Gastrocnemius medialis (tissue), 4 donors: ENCODE results near the gene TMEM88. TPM values are rescaled to one million over a fixed set of nuclear protein-coding genes. Genes with fewer than 3 reads are reported as not detected.

Source experiments
- ATAC-seq, 2 donors: fragments of 150-250 bp; one replicate each; pipeline ENCODE4 v1.9.1; 2016
- DNase-seq, 2 donors: peaks; one replicate each; pipeline ENCODE4 v3.0.0-alpha.2; 2019
- H3K27ac ChIP-seq, 4 donors: fragments of 200-600 bp; sonication (generic); 1 replicate in 1 of 4; 2 replicates in 3 of 4; pipeline ENCODE4 v1.5.1; 2016 to 2018; ENCODE audit warnings: mild to moderate bottlenecking in 2 of 4, moderate library complexity in 1 of 4
- H3K27me3 ChIP-seq, 3 donors: fragments of 200-600 bp; sonication (generic) in 2 of 3; 1 replicate in 1 of 3; 2 replicates in 2 of 3; pipeline versions ENCODE4 v1.5.1 to v1.6.0; 2016 to 2019; ENCODE audit warnings: mild to moderate bottlenecking in 1 of 3, moderate library complexity in 1 of 3
- H3K36me3 ChIP-seq, 2 donors: fragments of 200-600 bp; sonication (generic) in 1 of 2; one replicate each; pipeline ENCODE4 v1.5.1; 2017 to 2018
- H3K4me1 ChIP-seq, 2 donors: fragments of 200-600 bp; sonication (generic) in 1 of 2; one replicate each; pipeline ENCODE4 v1.5.1; 2016 to 2017; ENCODE audit warnings: mild to moderate bottlenecking in 2 of 2
- H3K4me3 ChIP-seq, 4 donors: fragments of 200-600 bp; sonication (generic) in 3 of 4; 1 replicate in 1 of 4; 2 replicates in 3 of 4; pipeline ENCODE4 v1.5.1; 2016 to 2019; ENCODE audit warnings: mild to moderate bottlenecking in 2 of 4
- H3K9me3 ChIP-seq, 3 donors: fragments of 200-600 bp; sonication (generic) in 2 of 3; 1 replicate in 1 of 3; 2 replicates in 2 of 3; pipeline ENCODE4 v1.5.1; 2016 to 2019
- POLR2A ChIP-seq, 2 donors: fragments of 450-650 bp; IDR thresholded peaks; one replicate each; pipeline ENCODE4 v1.6.1; 2017; ENCODE audit warnings: antibody characterized with exemption in 2 of 2, mild to moderate bottlenecking in 2 of 2, moderate library complexity in 2 of 2
- in situ Hi-C, 4 donors: fragments of 200-750 bp; cut with MboI; loops; one replicate each; pipeline versions ENCODE4 v1.15.0 to v1.8.0; 2017; ENCODE audit warnings: low sequenced_read_pairs in 4 of 4
- intact Hi-C: fragments of 100-400 bp; cut with DNase I; formaldehyde crosslinking; loops from one replicate; pipeline ENCODE4 v1.15.1; 2023; ENCODE audit warnings: low total_unique reads
- total RNA-seq, 4 donors: library from RNA; depleted of rRNA; stranded (reverse); fragments of >200 nt; gene quantifications; one replicate each; pipeline versions ENCODE4 v1.1.0 to v1.2.3, GENCODE V29; 2016
- TF ChIP-seq, protein P1 (sequence below), 5 experiments: fragments of 450-650 bp in 3 of 5; fragments of 200-600 bp in 2 of 5; sonication (generic) in 2 of 5; IDR thresholded peaks in 4 of 5; conservative IDR thresholded peaks in 1 of 5; 1 replicate in 4 of 5; 2 replicates in 1 of 5; pipeline ENCODE4 v1.5.1; 2016 to 2019; ENCODE audit warnings: antibody characterized with exemption in 5 of 5, mild to moderate bottlenecking in 3 of 5, moderate library complexity in 3 of 5

The TMEM88 gene
- total RNA-seq, 4 donors from 2014 or later, result 18.8 to 56.8 (median 27.9) TPM

DNA sequence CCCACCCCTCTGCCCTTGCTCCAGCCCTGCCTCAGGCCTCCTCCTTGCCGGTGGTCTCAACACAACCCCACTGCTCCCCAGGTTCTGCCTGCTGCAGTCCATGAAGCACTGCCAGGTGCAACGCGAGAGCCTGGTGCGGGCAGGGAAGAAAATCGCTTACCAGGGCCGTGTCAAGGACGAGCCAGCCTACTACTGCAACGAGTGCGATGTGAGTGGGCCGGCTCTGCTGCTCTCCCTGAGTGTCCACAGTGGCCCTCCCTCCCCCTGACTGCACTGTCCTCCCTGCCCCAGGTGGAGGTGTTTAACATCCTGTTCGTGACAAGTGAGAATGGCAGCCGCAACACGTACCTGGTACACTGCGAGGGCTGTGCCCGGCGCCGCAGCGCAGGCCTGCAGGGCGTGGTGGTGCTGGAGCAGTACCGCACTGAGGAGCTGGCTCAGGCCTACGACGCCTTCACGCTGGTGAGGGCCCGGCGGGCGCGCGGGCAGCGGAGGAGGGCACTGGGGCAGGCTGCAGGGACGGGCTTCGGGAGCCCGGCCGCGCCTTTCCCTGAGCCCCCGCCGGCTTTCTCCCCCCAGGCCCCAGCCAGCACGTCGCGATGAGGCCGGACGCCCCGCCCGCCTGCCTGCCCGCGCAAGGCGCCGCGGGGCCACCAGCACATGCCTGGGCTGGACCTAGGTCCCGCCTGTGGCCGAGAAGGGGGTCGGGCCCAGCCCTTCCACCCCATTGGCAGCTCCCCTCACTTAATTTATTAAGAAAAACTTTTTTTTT lies 1.8 kb upstream of the TMEM88 start:
- intact Hi-C loops, result loop anchor here (10.0 kb wide), 1 partner anchor 108 kb away; no protein-coding TSS in a partner anchor
- Histone ChIP-seq H3K4me1 (peaks cover 19 to 25% of the 10 kb centered on the region in 2 donors), H3K27me3 (no peaks in the 10 kb centered on the region), H3K27ac (peak overlapping the region; percentile 91 to 99 (median 96)), H3K9me3 (no peaks in the 10 kb centered on the region), H3K4me3 (peak overlapping the region in 2 of 4 donors; percentile 9 to 86), H3K36me3 (peaks cover 0 to 43% of the 10 kb centered on the region in 2 donors)
- DNase-seq, result peak in 1 of 2 donors; percentile 13
- ATAC-seq, result no peak
- TF ChIP-seq, protein P1, sequence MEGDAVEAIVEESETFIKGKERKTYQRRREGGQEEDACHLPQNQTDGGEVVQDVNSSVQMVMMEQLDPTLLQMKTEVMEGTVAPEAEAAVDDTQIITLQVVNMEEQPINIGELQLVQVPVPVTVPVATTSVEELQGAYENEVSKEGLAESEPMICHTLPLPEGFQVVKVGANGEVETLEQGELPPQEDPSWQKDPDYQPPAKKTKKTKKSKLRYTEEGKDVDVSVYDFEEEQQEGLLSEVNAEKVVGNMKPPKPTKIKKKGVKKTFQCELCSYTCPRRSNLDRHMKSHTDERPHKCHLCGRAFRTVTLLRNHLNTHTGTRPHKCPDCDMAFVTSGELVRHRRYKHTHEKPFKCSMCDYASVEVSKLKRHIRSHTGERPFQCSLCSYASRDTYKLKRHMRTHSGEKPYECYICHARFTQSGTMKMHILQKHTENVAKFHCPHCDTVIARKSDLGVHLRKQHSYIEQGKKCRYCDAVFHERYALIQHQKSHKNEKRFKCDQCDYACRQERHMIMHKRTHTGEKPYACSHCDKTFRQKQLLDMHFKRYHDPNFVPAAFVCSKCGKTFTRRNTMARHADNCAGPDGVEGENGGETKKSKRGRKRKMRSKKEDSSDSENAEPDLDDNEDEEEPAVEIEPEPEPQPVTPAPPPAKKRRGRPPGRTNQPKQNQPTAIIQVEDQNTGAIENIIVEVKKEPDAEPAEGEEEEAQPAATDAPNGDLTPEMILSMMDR (IDR thresholded peaks at IDR 0.05 in 4 of 5, conservative IDR thresholded peaks at IDR 0.05 in 1 of 5), result no peak
- TF ChIP-seq POLR2A (IDR thresholded peaks at IDR 0.05), result no peak
- in situ Hi-C loops, result loop anchor here in 2 of 4 donors (25.0 kb wide), 1 partner anchor 134 kb away; no protein-coding TSS in a partner anchor

DNA sequence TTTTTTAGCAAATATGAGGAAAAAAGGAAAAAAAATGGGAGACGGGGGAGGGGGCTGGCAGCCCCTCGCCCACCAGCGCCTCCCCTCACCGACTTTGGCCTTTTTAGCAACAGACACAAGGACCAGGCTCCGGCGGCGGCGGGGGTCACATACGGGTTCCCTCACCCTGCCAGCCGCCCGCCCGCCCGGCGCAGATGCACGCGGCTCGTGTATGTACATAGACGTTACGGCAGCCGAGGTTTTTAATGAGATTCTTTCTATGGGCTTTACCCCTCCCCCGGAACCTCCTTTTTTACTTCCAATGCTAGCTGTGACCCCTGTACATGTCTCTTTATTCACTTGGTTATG lies 1.2 kb upstream of the TMEM88 start:
- DNase-seq (no peak), ATAC-seq (no peak)
- in situ Hi-C loops, result loop anchor here in 2 of 4 donors (25.0 kb wide), 1 partner anchor 134 kb away; no protein-coding TSS in a partner anchor
- Histone ChIP-seq H3K27me3 (no peaks in the 10 kb centered on the region), H3K4me3 (peak overlapping the region in 2 of 4 donors; percentile 9 to 86), H3K27ac (peak overlapping the region; percentile 91 to 99 (median 96)), H3K36me3 (peaks cover 0 to 37% of the 10 kb centered on the region in 2 donors), H3K9me3 (no peaks in the 10 kb centered on the region), H3K4me1 (peaks cover 24 to 30% of the 10 kb centered on the region in 2 donors)
- intact Hi-C loops, result loop anchor here (10.0 kb wide), 1 partner anchor 109 kb away; no protein-coding TSS in a partner anchor
- TF ChIP-seq POLR2A (IDR thresholded peaks at IDR 0.05), result no peak
- TF ChIP-seq, protein P1 (IDR thresholded peaks at IDR 0.05 in 4 of 5, conservative IDR thresholded peaks at IDR 0.05 in 1 of 5), result no peak

DNA sequence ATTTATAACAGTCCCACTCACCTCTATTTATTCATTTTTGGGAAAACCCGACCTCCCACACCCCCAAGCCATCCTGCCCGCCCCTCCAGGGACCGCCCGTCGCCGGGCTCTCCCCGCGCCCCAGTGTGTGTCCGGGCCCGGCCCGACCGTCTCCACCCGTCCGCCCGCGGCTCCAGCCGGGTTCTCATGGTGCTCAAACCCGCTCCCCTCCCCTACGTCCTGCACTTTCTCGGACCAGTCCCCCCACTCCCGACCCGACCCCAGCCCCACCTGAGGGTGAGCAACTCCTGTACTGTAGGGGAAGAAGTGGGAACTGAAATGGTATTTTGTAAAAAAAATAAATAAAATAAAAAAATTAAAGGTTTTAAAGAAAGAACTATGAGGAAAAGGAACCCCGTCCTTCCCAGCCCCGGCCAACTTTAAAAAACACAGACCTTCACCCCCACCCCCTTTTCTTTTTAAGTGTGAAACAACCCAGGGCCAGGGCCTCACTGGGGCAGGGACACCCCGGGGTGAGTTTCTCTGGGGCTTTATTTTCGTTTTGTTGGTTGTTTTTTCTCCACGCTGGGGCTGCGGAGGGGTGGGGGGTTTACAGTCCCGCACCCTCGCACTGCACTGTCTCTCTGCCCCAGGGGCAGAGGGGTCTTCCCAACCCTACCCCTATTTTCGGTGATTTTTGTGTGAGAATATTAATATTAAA lies 638 bp upstream of the TMEM88 start:
- ATAC-seq (no peak), DNase-seq (peak in 1 of 2 donors; percentile 13)
- Histone ChIP-seq H3K27me3 (no peaks in the 10 kb centered on the region), H3K4me3 (peak overlapping the region in 3 of 4 donors; percentile 65 to 86 (median 73)), H3K27ac (peak overlapping the region; percentile 91 to 99 (median 96)), H3K4me1 (peaks cover 29 to 36% of the 10 kb centered on the region in 2 donors), H3K36me3 (peaks cover 0 to 32% of the 10 kb centered on the region in 2 donors), H3K9me3 (no peaks in the 10 kb centered on the region)
- no peak for TF ChIP-seq POLR2A (IDR thresholded peaks at IDR 0.05)
- TF ChIP-seq, protein P1 (IDR thresholded peaks at IDR 0.05 in 4 of 5, conservative IDR thresholded peaks at IDR 0.05 in 1 of 5), result no peak
- intact Hi-C loops (loop anchor here (10.0 kb wide), 1 partner anchor 109 kb away; no protein-coding TSS in a partner anchor), in situ Hi-C loops (loop anchor here in 2 of 4 donors (25.0 kb wide), 1 partner anchor 133 kb away; no protein-coding TSS in a partner anchor)

DNA sequence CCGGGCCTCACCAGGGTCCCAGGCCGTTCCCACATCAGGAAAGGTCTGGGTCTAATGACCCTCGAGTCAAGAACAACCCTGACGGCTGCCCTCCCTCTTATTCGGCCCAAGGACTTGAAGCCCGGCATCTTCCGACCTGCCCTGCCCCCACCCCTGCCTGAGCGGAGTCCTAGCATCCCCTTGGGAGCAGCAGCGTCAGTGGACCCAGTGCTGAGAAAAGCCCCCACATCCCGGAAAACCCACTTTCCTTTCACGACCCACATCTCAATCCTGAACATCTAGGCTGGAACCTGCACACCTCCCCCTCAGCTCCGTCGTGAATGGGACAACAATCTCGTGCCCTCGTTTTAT lies 769 bp downstream of the TMEM88 start:
- Histone ChIP-seq H3K36me3 (peaks cover 0 to 18% of the 10 kb centered on the region in 2 donors), H3K4me1 (peaks cover 29 to 37% of the 10 kb centered on the region in 2 donors), H3K27ac (peak overlapping the region; percentile 91 to 99 (median 96)), H3K4me3 (peak overlapping the region; percentile 65 to 87 (median 80)), H3K9me3 (no peaks in the 10 kb centered on the region), H3K27me3 (no peaks in the 10 kb centered on the region)
- intact Hi-C loops (loop anchor here (2.0 to 10.0 kb wide), 4 partner anchors 31 to 111 kb away; partner anchors contain the start of genes CNTROB, RNF227 and TRAPPC1), in situ Hi-C loops (loop anchor here in 2 of 4 donors (25.0 kb wide), 1 partner anchor 132 kb away; no protein-coding TSS in a partner anchor)
- ATAC-seq (no peak), DNase-seq (peak in 1 of 2 donors; percentile 28)
- TF ChIP-seq, protein P1 (IDR thresholded peaks at IDR 0.05 in 4 of 5, conservative IDR thresholded peaks at IDR 0.05 in 1 of 5), result no peak
